NCI-H146 treated with DMSO at 0.1 percent for 48 hours (cell line): ENCODE measurements around the gene SKI.

ENCODE experiments used
- DNase-seq: peaks from one replicate; lab custom pipeline; 2025; ENCODE audit not compliant: unreplicated experiment; lab: John Stamatoyannopoulos, UW

Gene SKI

GRCh38 chr1:2274929-2275475 is 46.9 kb downstream of the SKI start:
- DNase-seq, result no peak

- no peak for DNase-seq
Measured at GRCh38 chr1:2275796-2276536, 47.8 kb downstream of the SKI start.

- no peak for DNase-seq
Measured at GRCh38 chr1:2276803-2277580, 48.9 kb downstream of the SKI start.

GRCh38 chr1:2277741-2278488 is 49.8 kb downstream of the SKI start:
- no peak for DNase-seq

GRCh38 chr1:2278591-2279209 is 50.6 kb downstream of the SKI start:
- DNase-seq, result no peak

GRCh38 chr1:2279210-2279639 is 51.1 kb downstream of the SKI start:
- no peak for DNase-seq

GRCh38 chr1:2279817-2280216 is 51.7 kb downstream of the SKI start:
- DNase-seq, result no peak

GRCh38 chr1:2282556-2283270 is 54.6 kb downstream of the SKI start:
- DNase-seq, result no peak

- no peak for DNase-seq
Measured at GRCh38 chr1:2283371-2283990, 55.4 kb downstream of the SKI start.

- no peak for DNase-seq
Measured at GRCh38 chr1:2283991-2284895, 56.1 kb downstream of the SKI start.

GRCh38 chr1:2284932-2285331 is 56.8 kb downstream of the SKI start:
- no peak for DNase-seq

GRCh38 chr1:2286923-2287322 is 58.8 kb downstream of the SKI start:
- DNase-seq, result no peak

GRCh38 chr1:2287649-2288048 is 59.5 kb downstream of the SKI start:
- no peak for DNase-seq

- no peak for DNase-seq
Measured at GRCh38 chr1:2288311-2288710, 60.2 kb downstream of the SKI start.

- no peak for DNase-seq
Measured at GRCh38 chr1:2288816-2289536, 60.9 kb downstream of the SKI start.

- no peak for DNase-seq
Measured at GRCh38 chr1:2289607-2290006, 61.5 kb downstream of the SKI start.

- DNase-seq, result no peak
Measured at GRCh38 chr1:2290171-2290578, 62.1 kb downstream of the SKI start.
